Measurements from ENCODE around the gene LMTK2.
"Not testable (repeated sequence)": the region's sequence is repeated elsewhere in the genome, so short reads cannot be mapped to it uniquely, and the experiment has no call there.

LMTK2 gene

DNA sequence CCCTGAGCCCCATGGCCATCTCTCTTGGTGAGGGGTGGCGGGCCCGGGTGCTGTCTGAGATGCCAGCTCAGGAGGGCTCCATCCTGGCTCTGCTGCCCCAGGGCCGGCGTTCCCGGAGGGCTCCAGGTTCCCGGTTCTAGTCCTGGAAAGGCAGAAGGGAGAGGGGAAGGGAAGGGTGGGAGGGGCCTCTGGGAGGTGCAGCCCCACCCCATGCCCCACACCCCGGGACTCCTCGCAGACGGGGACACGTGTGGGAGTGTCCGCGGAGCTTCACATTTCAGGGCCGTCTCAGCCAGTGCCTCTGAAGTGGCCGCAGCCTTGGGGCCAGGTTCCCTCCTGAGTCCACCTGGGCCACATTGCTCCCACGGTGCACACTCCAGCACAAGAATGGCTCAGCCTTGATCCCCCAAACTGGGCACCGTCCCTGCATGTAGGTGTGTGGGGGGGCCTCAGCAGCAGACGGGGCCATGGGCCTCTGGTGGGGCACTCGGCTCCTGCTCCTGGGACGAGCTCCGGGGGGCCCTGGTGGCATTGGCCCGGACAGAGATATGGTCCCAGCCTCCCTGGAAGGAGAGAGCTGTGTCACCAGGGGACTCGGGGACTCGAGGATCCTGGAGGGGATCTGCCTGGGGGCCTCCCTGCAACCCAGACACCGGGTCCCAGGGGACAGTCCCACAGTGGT, 110.4 kb downstream of the LMTK2 start:
- no peak for DNase-seq (ENCODE audit: low read depth in 4 of 4, low spot score in 1 of 4)

DNA sequence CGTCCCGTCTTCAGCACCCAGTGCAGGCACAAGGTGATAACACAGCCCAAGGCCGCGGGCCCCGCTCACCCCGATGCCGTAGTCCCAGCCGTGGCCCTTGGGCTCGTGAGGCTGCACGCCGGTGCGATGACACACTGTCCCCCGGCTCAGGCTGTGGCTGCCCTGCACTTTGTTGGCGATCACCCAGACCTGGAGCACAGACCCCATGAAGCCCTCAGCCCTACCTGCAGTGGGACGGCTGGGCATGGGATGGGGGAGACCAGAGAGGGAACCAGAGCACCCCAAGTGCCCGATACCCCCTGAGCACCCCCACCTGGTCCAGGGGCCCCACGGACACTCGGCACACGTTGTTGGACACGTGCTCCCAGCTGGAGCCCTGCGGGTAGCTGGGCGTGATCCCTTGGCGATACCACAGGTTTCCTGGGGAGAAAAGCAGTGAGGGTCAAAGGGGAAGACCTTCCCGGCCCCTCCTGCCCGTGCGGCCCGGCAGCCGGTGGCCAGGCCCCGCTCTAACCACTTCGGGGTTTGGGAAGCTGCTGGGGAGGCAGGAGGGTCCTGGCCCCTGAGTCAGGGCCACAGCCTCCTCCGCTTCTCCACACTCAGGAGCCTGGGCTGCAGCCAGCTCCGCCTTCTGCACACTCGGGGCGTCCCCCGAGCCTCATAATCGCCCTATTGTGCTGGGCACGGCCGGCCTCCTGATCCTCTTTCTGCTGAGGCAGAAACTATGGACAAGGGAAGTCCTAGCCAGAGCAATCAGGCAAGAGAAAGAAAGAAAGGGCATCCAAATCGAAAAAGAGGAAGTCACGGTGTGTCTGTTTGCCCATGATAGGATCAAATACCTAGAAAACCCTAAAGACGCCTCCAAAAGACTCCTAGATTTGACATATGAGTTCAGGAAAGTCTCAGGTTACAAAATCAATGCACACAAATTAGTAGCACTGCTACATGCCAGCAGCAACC, 111.2 kb downstream of the LMTK2 start:
- DNase-seq (ENCODE audit: low read depth in 4 of 4, low spot score in 1 of 4): no peak

DNA sequence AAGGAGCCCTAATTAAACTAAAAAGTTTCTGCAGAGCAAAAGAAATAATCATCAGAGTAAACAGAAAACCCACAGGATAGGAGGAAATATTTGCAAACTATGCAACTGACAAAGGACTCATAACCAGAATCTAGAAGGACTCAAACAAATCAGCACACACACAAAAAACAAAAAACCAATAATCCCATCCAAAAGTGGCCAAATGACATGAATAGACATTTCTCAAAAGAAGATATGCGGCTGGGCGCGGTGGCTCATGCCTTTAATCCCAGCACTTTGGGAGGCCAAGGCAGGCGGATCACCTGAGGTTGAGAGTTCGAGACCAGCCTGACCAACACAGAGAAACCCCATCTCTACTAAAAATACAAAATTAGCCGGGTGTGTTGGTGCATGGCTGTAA, 112.7 kb downstream of the LMTK2 start:
- DNase-seq (ENCODE audit: low read depth in 4 of 4, low spot score in 1 of 4): not testable (repeated sequence)

DNA sequence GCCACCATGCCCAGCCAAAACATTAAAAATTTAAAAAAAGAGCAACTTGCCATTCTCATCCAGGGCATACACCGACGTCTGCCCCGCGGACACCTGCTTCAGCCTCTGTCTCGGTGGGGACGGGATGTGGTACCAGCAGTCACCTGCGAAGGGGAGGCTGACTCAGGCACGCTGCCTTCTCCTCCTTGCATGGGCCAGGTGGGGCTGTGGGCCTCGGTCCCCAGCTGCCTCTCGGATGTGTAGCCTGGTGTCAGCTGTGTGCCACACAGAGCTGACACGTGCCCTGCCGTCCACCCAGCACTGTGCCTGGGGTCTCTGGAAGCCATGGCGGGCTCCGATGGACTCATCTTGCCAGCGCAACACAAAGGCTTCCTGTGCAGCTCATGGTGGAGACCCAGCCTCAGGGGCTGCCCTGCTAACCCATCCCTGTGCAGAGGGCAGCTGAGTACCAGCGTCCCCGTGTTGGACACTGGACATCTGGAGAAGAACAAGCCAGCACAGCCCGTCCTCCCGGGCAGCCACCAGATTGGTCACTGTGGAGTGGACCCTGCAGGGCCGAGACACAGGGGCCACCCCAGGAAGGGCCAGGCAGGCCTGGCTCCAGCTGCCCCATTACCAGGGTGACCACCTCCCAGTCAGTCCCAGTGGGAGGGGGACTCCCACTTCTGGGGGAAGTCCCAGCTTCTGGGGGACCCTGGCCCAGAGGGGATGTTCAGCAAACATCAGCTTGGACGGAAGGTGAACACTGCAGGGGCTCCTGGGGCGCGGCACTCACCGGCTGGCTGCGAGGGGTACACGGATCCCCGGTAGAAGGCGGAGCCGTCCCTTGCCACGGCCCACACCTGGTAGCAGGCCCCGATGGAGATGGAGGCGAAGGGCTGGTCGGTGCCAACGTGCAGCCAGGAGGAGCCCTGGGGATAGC, 115.2 kb downstream of the LMTK2 start:
- DNase-seq (ENCODE audit: low read depth in 4 of 4, low spot score in 1 of 4): no peak

DNA sequence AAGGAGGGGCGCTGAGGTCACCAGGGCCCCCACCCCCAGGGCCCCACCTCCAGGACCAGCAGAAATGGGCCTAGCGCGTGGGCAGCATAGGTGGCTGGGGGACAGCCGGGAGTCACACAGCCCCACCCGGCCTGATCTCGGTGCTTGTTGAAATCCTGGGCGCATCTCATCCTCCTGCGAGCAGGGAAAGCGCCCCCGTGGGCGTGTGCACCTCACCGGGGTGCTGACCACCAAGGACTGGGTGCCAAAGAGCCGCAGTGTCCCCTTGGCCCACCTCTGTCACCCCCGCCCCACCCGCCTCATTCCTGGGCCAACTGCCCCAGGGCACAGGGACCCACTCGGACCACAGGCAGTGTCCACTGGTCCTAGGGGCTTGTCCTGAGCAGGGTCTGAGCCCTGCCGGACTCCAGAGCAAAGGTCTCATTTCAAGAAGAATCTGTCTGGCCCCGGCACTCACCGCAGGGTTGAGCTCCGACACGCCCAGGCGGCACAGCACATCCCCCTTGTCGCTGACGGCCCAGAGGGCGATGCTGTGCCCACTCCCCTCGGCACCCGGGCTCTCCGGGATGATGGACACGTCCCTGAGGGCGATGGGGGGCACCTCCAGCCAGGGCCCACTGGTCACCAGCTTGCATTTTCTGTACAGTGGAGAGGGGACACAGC, 116.0 kb downstream of the LMTK2 start:
- DNase-seq (ENCODE audit: low read depth in 4 of 4, low spot score in 1 of 4): no peak

DNA sequence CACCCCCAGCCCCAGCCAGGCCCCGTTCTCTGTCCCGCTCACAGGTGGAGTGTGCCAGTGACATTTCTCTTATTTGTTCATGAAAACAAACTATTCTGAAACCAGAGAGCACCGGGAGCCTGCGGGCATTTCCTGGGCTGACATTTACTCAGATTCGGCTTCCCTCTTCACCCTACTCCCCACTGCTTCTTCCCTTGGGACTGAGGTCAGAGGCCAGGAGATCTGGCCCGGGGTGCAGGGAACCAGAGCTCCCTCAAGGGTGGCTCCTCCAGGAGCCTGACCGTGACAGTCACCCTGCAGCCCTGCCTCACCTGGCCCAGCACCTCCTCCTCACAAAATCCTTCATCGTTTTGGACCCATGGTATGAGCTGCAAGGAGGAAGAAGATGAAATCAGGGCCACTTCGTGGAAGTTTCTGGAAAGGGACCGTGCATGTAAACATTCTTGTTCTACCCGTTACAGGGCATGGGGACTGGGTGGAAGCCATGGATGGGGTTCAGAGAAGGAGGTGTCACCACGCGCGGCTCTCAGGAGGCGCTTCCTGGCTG, 116.8 kb downstream of the LMTK2 start:
- DNase-seq (ENCODE audit: low read depth in 4 of 4, low spot score in 1 of 4): no peak

DNA sequence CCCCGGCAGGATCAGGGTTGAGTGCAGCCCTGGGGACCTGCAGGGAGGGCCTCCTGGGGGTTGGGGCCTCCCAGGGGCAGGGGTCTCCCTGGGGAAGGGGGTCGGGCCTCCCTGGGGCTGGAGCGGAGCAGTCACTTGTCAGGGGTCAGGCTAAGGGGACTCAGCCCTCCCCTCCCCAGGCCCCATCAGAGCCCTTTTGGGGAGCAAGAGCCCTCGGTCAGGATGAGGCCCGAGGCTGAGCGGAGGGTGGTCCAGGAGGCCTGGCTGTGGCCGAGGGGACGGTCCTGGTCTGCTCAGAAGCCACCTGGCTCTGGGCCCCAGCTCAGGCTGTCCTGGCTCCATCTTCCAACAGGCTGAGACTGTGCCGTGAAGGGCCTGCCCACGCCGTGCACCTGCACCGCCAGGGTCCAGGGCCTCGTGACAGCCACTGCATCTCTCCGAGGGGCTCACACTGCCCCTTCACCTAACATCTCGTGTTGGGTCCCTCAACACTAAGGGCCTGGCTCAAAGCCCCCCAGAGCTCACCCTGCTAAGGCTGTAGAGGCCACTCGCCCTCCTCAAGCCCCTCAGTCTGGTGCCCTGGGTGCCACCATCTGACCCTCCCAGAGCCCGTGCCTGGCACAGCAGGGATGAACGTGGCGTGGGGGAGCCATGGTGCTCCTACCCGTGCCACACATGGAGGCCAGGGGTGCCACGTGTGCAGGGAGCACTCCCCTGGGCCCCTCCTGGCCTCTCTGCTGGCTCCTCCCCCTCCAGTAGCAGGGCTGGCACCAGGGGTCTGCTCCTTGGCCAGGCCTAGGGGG, 117.4 kb downstream of the LMTK2 start:
- no peak for DNase-seq (ENCODE audit: low read depth in 4 of 4, low spot score in 1 of 4)

DNA sequence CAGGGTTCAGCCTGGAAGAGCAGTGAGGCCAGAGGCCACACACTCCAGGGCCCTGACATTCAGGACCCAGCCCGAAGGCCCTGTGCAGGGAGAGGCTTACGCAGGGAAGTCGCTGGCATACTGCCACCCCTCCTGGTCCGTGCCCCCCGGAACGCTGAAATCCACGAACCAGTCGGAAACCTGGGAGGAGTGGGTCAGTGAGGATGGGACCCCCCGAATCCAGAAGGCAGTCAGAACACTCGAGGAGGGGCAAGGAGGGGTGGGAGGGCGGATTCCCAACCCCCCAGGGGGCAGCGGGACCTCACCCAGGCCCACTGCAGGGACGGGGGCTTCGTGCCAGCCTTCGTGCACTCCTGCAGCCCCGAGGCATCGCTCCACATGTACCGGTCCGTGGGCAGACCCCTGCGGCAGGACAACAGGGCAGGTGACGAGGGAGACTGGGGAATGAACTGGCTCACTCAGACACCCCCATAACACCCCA, 118.1 kb downstream of the LMTK2 start:
- DNase-seq (ENCODE audit: low read depth in 4 of 4, low spot score in 1 of 4): no peak

DNA sequence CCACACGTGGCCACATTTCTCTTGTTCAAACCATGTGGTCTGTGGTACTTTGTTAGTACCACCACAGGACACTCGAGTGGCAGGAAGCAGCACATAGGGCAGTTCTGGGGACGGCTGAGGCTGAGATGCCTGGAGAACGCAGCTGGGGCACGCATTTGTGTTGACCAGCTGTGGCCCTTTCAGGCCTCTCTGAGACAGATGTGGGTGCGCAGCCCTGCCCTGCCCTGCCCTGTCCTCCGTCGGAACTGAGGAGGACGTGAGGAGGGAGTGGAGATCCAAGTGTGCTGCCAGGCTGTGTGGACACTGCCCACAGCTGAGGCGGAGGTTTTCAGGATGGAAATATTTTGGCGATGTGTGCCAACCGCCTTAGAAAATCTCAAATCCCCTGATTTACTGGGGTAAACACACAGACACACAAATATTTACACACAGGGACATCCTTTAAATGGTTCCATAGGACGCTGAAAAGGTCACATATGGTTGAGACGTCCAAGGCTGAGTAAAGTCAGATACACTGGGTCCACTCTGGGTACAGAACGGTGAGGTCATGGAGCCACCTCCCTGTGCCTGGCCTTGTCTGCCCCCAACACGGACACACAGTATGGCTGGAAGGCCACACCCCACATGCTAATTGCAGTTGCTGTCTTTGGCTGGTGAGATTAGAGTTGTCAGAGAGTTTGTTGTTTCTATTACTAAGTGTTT, 119.4 kb downstream of the LMTK2 start:
- DNase-seq (ENCODE audit: low read depth in 4 of 4, low spot score in 1 of 4): no peak

DNA sequence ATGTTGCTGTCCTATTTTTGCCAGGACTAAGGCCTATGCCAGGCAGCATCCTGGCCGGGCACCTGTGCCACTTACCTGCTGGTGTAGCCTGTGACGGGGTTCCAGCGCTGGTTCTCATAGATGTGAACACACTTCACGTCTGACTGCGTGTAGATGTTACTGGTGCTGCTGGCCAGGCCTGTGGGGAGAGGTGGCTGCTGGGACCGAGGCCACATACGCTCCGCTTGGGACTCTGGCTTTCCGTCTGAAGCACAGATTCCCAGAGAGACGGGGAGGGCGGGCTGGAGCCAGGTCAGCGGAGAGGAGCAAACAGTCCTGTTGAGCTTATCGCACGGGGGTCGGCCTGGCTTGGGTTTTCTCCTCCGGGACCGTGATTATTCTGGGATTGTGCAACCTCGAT, 121.3 kb downstream of the LMTK2 start:
- no peak for DNase-seq (ENCODE audit: low read depth in 4 of 4, low spot score in 1 of 4)

DNA sequence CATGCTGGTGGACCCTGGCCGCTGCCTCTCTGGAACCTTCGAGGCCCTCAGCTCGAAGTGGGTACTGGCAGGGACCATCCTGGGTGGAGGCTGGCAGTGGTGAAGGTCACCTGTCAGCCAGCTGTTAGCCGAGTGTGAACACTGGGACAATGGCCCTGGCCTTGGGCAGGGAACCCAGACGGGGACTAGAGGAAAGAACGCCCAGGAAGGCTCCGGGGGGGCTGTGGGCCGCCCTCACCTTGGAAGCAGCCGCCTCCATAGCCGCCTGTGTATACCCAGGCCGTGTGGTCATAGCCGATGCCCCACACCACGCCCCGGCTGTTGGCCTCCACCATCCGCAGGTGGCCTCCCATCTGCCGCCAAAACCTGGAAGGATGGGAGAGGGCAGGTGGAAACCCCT, 122.1 kb downstream of the LMTK2 start:
- DNase-seq (ENCODE audit: low read depth in 4 of 4, low spot score in 1 of 4): no peak

DNA sequence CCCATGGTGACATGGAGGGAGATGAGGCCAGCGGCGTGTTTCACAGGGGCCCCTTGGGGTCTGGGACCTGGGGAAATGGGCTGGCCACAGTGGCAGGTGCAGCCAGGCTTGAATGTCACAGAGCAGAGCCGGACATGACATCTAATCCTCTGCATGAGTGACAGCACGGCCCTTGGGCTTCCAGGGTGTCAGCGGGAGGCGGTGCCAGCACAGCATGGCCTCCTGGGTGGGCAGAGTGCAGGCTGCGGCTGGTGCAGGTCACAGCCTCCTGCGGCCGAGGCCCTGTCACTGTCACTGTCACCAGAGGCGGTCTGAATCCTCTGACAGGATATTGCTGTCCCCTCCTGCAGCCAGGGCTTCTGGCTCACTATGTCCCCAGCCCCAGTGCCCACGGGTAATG, 122.8 kb downstream of the LMTK2 start:
- DNase-seq (ENCODE audit: low read depth in 4 of 4, low spot score in 1 of 4): no peak

DNA sequence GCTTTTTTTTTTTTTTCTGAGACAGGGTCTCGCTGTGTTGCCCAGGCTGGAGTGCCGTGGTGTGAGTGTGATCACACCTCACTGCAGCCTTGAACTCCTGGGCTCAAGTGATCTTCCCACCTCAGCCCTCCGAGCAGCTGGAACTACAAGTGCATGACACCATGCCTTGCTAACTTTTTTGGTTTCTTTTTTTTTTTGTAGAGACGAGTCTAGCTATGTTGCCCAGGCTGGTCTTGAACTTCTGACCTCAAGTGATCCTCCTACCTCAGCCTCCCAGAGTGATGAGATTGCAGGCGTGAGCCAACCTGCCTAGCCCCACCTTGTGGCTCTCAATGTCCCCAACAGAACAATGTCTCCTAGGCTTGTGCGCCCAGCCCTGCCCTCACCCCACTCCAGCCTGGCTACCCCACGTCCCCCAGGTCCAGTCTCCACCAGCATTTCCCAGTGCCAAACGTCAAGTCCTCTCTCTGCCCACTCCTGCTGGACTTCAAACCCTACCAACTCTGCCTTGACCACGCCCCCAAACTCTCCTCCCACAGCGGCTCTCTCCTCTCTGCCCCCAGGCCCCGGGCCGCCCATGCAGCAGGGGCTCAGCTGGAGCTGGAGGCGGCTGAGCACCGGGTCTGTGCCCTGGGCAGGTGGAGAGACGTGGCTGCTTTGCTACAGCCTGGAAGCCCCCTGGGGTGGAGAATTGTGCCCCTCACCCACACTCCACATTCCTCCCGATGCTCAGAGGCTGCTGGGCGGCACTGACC, 123.5 kb downstream of the LMTK2 start:
- DNase-seq (ENCODE audit: low read depth in 4 of 4, low spot score in 1 of 4): no peak

DNA sequence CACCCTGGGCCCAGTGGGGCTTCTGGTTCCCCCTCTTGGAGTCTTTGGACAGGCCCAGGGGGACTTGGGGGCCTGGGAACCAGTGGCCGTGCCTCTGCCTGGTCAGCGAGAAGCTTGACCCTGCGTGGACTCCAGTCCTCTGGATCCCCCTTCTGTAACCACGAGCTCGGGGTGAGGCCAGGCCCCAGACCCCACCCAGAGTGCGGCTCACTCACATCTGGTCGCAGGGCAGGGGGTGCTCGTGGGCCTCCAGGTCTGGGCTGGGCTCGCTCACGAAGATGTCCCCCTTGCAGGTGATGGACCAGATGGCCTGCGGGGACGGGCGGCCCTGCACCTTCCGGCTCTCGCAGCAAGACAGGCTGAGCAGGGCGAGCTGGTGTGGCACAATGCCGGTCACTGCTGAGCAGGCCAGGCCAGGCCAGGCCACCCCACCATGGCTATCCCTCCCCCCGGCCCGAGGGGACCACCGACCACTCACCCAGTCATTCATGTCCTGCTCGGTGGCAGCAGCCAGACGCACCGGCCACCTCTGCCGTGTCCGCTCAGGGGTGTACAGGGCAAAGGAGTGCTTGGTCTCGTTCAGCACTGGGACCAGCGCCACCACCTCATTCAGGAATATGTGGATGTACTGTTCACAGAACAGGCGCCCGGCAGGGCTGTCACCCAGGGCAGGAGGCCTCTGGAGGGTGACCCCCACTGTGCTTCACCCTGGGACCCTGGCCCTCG, 124.2 kb downstream of the LMTK2 start:
- no peak for DNase-seq (ENCODE audit: low read depth in 4 of 4, low spot score in 1 of 4)

DNA sequence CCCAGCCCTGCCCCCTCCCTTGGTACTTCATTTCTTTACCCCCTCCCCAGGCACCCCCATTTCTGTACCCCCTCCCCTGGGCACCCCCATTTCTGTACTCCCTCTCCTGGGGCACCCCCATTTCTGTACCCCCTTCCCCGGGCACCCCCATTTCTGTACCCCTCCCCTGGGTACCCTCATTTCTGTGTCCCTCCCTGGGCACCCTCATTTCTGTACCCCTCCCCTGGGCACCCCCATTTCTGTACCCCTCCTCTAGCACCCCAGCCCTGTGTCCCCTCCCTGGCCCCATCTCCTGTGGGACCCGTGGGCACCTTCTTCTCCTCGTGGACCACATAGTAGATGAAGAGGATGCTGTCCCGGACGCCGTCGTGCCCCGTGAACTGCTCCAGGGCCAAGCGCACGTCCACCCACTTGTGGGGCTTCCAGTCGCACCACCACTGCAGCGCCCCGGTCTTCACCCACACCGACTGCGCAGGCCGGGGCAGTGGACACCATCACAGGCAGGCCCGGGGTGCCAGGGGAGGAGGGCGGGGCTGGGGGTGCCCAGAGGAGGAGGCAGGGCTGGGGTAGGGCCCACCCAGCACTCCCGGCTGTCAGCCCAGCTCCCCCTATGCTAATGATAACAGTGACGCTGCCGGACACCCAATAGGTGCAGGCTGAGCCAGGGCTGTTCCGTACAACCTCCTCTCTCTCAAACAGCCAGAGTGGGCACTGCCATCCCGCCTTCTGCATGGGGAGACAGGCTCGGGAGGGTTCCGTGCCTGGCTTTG, 125.0 kb downstream of the LMTK2 start:
- no peak for DNase-seq (ENCODE audit: low read depth in 4 of 4, low spot score in 1 of 4)

DNA sequence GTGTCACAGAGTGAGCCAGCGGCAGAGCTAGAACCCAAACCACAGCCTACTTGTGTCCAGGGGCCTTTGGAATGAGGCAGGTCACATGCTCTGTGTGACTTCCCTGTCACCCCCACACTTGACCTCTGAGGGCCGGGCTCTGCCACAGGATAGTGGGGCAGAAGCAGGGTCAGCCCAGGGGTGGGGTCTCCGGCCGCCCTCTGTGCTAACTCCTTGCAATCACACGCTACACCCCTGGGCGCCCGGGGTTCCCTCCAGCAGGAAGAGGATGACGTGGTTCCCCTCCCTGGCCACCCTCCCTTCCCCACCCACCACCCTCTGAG, 125.6 kb downstream of the LMTK2 start:
- no peak for DNase-seq (ENCODE audit: low read depth in 4 of 4, low spot score in 1 of 4)

DNA sequence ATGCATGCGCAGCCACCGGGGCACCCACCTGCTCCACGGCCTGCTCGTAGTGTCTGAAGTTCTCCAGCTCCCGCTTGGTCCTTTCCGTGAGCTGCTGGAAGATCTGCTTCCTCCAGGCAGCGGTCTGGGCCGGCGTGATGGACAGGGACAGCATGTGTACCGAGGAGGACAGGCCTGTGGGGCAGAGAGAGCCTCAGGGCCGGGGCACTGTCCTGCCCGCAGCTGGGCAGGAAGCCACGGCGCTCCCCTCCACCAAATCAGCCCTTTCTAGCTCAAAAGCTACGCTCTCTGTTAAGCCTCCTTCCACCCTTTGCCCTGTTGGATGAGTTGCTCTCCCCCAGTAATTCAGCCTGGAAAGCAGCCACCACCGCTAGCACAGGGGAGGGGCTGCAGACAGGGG, 126.1 kb downstream of the LMTK2 start:
- no peak for DNase-seq (ENCODE audit: low read depth in 4 of 4, low spot score in 1 of 4)

Data from stimulated activated CD4-positive, alpha-beta T cell treated with anti-CD3 and anti-CD28 coated beads, Interleukin-1b, Interleukin-23, amount 100 ng/mL, for 24 hours (primary cell).